Fibroblast of lung (primary cell): ENCODE results near the gene DLK1.

Experiments
- CTCF ChIP-seq, 2 donors: IDR thresholded peaks in 1 of 2; conservative IDR thresholded peaks in 1 of 2; 1 replicate in 1 of 2; 2 replicates in 1 of 2; pipeline ENCODE4 v1.5.1; 2011 to 2012; ENCODE audit warnings: low read length in 2 of 2, control low read depth in 1 of 2, inconsistent platforms in 1 of 2, low read depth in 1 of 2, mild to moderate bottlenecking in 1 of 2
- EZH2 ChIP-seq: IDR thresholded peaks from 2 replicates; pipeline ENCODE4 v1.5.1; 2012; ENCODE audit warnings: low read length, control low read depth, mild to moderate bottlenecking; ENCODE audit errors: missing control alignments

DNA sequence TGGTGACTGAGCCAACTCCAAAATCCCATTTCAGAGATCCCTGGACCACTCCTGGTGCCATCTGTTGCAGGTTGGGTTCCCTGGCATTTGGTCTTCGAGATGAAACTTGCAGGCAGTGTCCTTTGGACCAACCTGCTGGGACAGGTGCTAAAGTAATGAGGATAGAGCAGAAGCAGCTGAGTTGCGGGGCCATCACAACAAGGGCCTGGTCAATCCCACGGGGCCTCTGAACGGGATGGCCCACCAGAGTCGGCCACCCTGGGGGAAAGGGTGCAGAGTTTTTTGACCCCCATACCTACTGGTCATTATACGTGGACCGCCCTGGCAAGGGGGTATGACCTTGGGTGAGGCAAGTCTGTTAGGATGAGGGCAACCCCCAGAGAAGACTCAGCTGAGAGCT, 39.3 kb downstream of the DLK1 start:
- no peak for TF ChIP-seq CTCF (conservative IDR thresholded peaks at IDR 0.05 in 1 of 2, IDR thresholded peaks at IDR 0.05 in 1 of 2; ENCODE audit: low read depth in 1 of 2, low read length in 2 of 2)
- TF ChIP-seq EZH2, result no peak
